Cardiac fibroblast (primary cell): ENCODE data around the gene NT5M.
"Not testable (repeated sequence)": the region's sequence is repeated elsewhere in the genome, so short reads cannot be mapped to it uniquely, and the experiment has no call there.

Source experiments
- DNase-seq, 2 donors: peaks; one replicate each; pipeline versions ENCODE4 v3.0.0 to v3.0.0-alpha.2; 2010; ENCODE audit warnings: low read depth in 2 of 2
- H3K4me3 ChIP-seq, 2 donors: replicated peaks in 1 of 2; 1 replicate in 1 of 2; 2 replicates in 1 of 2; pipeline ENCODE4 v1.5.1; 2011; ENCODE audit warnings: low read depth in 2 of 2, low read length in 2 of 2, mild to moderate bottlenecking in 2 of 2, moderate library complexity in 1 of 2
- CTCF ChIP-seq: IDR thresholded peaks from one replicate; pipeline ENCODE4 v1.5.1; 2011; ENCODE audit warnings: low read depth, mild to moderate bottlenecking, low read length, inconsistent platforms

Gene NT5M

DNA sequence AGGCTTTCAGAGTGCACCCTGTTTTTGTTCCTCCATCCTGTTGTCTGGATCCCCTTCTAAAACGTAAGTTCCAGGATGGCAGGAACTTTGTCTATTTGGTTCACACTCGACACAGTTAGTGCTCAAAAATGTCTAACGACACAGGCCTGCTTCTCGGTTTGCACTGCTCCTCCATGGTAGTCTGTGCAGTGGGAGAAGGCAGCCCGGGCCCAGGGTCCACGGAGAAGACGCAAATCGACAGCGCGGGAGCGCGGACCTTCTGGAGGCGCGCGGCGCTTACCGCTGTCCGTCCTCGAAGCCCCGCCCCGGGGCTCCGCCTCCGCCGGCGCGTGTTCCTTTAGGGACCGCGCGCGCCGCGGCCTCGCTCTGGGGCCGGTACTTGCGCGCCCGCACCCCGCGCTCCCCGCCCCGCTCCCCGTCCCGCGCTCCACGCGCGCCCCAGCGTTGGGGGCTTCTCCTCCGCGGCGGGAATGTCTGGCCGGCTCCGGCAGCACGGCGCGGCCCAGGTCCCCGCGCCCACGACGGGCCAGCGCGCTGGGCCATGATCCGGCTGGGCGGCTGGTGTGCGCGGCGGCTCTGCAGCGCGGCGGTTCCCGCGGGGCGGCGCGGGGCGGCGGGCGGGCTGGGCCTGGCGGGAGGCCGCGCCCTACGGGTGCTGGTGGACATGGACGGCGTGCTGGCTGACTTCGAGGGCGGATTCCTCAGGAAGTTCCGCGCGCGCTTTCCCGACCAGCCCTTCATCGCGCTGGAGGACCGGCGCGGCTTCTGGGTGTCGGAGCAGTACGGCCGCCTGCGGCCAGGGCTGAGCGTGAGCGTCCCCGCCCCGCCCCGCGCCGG lies at the start of gene NT5M:
Gene NT5M, plus strand, starts transcription at position 364 of the 837 bp plus-strand sequence. Its CDS starts 178 bp downstream, at position 542.
- DNase-seq = peak; percentile 59 to 68
- no peak for TF ChIP-seq CTCF
- H3K4me3 ChIP-seq = peak within 1 kb of the TSS; percentile 43 to 44

- DNase-seq = no peak
- no peak for TF ChIP-seq CTCF
Observed at GRCh38 chr17:17253406-17253805, 49.8 kb upstream of the NT5M start.

DNA sequence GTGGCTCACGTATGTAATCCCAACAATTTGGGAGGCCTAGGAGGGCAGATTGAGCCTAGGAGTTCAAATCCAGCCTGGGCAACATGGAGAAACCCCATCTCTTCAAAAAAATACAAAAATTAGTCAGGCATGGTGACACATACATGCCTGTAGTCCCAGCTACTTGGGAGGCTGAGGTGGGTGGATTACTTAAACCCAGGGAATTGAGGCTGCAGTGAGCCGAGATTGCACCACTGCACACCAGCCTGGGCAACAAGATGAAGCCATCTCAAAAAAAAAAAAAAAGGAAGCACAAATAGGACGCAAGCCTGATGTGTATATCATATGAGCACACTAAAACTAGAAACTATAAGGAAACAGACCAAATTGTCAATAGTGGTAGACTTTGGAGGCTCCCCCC lies 49.1 kb upstream of the NT5M start:
- peak in 1 of 2 donors; percentile 41 for DNase-seq
- TF ChIP-seq CTCF = no peak
- no peak overlapping the region for H3K4me3 ChIP-seq

More at GRCh38 chr17:17253406-17253805, 49.8 kb upstream of the NT5M start:
- no peak overlapping the region for H3K4me3 ChIP-seq

- not testable (repeated sequence) for H3K4me3 ChIP-seq, DNase-seq
Observed at GRCh38 chr17:17255689-17256088, 47.5 kb upstream of the NT5M start.

- no peak for DNase-seq
- TF ChIP-seq CTCF = no peak
- H3K4me3 ChIP-seq = no peak overlapping the region
Observed at GRCh38 chr17:17256316-17256715, 46.9 kb upstream of the NT5M start.

DNA sequence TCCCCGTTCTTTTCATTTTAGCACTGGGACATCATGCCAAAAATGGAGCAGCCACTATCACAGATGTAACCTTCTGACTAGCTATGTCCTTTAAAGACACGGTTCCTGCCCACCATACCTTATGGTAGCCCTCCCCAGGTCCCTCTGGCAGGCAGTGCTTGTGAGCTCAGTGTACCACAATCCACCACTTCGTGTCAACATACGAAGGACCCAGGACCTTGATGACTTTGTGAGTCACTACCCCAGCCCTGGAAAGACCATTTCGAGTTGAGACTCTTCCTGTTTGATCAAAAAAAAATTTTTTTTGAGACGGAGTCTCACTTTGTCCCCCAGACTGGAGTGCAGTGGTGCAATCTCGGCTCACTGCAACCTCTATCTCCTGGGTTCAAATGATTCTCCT lies 45.2 kb upstream of the NT5M start:
- H3K4me3 ChIP-seq = no peak overlapping the region
- DNase-seq = no peak
- no peak for TF ChIP-seq CTCF

- TF ChIP-seq CTCF = no peak
- H3K4me3 ChIP-seq = no peak overlapping the region
Observed at GRCh38 chr17:17258998-17259397, 44.2 kb upstream of the NT5M start.

More at GRCh38 chr17:17258998-17259397, 44.2 kb upstream of the NT5M start:
- DNase-seq = no peak
